Activated CD4-positive, CD25-positive, alpha-beta regulatory T cell treated with anti-CD3 and anti-CD28 coated beads, Interleukin-2, amount 50 U/mL, for 72 hours (primary cell): Measurements from ENCODE around the gene ACTL7B.
"Not testable (repeated sequence)": the region's sequence is repeated elsewhere in the genome, so short reads cannot be mapped to it uniquely, and the experiment has no call there.

ENCODE experiments used
- DNase-seq: peaks from one replicate; pipeline ENCODE4 v3.0.0; 2021

ACTL7B gene

DNA sequence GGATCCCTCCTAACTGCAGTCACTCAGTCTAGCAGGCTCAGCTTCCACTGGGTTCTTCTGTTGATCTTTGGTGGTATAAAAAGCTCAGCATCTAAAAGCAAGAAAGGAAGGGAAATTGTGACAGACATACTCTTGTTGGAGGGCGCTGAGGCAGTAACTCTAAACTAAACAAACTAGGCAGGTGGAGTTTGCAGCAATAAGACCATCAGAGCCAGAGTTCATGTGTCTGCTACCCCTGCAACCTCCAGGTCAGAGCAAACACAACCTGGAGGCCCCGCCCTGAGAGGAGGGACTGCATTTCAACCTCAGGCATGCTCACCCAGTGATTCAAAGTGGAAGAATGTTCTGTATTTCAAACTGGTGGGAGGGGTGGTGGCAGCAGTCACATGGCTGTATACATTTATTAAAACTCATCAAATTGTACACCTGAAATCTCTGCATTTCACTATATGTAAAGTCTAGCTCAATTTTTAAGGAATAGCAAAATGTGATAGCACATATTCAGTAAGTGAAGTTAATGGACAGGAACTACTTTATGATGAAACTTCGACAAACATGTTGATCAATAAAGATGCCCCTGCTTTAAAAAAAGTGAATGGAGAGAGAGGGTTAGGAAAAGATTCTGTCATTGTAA, 13.4 kb upstream of the ACTL7B start:
- DNase-seq = no peak

DNA sequence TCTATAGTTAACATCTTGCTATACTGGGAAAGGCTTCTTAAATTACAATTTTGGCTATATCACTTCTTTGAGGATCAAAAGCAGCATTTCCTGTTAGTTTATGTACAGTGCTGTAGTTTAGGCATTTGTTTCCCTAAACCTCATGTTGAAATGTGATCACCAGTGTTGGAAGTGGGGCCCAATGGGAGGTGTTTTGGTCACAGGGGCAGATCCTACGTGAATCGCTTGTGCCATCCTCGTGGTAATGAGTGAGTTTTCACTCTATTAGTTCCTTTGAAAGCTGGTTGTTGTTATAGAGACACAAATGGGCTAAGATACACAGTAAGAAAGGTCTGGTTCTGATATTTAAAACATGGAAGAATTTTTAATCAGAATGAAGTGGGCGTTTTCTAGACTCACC, 12.0 kb upstream of the ACTL7B start:
- DNase-seq = no peak

DNA sequence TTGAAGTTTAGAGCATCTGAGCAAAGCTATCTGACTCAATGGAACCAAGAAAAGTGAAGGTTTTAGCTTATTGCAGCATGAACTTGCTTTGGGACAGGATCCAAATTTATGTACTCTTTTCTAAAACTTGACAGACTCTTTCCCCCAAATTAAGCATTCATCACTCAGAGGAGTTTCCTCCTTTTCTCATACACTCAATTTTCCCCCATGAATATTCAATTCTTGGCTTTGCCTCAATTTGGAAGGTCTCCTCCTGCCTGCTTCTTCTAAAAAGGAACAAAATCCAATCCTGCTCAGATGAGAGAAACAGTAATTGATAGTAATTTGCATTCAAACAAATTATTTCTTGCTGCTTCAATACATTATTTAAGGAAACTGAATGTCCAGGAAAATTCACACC, 11.3 kb upstream of the ACTL7B start:
- no peak for DNase-seq

DNA sequence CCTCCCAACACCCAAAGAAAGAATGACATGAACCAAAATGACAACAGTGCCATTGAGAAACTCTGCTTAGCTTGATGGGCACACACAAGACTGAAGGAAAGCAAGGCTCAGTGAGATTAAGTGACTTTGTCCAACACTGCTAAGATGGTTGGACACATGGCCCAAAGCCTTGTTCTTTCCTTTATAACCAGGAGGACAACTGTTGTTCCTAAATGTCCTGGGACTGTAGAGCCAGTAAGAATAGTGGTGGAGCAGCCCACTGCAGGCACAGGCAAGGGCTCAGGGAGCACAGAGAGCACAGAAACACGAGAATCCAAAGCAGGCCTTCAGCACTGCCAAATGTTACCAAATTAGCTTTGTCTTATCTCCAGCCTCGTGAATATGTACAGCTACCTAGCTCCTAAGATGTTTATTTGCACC, 10.2 kb upstream of the ACTL7B start:
- no peak for DNase-seq

DNA sequence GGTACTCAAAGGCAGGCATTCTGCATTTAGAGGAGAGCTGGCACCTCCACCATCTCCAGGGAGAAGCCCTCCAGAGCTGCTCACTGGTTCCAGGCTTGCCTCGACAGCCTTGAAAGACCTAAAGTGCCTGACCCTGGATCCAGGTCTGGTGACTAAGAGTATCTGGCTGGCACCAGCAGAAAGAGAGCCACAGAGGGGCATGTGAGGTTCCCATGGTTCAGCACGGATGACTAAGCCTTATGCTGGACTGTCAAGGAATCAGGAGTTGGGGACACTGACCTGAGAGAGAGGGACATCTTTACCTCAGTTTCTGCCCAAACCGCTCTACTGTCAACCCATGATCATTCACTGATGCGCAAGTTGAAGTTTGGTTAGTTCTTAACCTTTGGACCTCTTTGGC, 9.3 kb upstream of the ACTL7B start:
- no peak for DNase-seq

DNA sequence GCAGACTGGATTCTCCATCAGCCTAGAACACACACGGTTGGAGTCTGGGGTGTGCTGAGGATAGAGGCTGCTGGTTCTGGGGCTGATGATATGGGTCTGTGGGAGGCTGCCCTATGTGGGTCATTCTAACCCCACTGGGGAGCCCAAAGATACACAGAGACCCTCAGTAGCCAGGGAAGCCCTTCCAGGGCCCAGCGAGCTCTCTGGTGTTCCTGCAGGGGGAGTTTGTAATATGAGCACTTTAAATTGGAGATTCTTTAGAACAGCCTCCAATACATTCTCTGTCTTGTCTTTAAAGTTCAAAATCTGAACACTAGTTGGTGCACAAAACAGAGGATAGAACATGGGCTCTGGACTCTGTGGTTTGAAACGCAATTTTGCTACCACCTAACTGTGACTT, 8.7 kb upstream of the ACTL7B start:
- DNase-seq = no peak

DNA sequence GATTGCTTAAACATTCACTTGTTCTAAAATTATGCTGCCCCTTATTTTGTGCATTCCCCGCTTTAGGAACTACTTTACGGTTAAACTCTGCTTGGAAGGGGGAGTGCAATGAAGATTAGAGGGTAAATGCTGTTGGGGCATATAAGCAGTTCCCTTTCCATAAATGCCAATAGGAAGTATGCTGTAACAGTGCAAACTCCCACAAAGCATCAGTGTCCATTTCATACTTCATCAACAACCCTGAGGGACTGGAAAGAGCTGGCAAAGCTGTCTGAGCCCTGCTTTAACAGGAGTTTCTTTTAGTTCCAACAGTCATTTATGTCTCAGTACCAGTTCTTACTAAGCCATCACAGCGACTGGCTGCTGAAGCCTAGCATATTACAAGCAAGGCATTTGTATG, 8.1 kb upstream of the ACTL7B start:
- no peak for DNase-seq

DNA sequence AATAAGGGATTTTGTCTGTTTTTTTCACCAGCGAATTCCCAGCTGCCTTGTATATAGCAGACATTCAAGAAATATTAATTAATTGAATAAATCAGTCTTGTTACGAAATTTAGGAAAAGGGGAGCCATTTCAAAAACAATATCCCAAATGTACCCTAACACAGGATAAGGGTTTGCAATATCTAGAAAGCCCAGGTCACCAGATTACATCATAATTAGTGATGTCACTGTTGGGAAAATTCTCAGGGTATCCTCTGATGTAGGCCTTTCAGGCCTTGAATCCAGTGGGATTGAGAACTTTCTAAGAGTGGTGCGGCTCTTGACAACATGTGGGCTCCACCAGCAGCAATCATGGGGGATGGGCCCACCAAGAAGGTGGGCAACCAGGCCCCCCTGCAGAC, 6.2 kb upstream of the ACTL7B start, which contains the start of gene ACTL7A:
Gene ACTL7A (plus strand): TSS at position 270 of the 400 bp plus-strand sequence. CDS start 57 bp downstream, at position 327.
- no peak for DNase-seq

DNA sequence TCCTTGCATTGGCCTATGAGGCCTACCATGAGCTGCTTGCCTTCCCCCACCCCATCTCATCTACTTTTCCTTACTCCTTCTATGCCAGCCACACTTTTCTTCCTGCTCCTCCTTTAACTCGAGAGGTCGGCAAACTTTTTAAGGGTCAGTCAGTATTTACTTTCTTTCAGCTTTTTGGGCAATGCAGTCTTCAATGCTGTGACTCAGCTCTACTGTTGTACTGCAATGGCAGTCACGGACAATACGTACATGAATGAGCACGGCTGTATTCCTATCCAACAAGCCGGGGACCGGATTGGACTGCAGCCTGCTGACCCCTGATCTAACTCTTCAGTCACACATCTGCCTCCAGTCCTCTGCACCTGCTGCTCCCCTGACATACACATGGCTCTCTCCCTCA, 5.7 kb upstream of the ACTL7B start:
- no peak for DNase-seq

DNA sequence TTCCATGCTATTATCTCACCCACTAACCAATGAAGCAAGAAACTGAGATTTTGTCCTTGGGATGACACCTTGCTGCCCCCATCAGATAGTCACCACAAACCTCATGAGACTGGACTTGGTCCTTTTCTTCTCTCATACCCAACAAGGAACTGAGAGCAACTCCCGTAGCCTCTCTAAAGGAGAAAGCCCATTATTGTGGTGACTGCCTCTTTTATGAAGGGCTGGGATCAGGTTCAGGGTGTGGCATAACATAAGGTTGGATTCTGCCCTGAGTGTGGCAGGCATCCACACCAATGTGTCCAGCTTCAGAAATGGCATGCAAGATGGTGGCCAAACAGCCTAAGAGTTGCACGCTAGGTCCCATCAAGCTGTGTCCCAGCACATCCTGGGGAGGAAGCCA, 5.0 kb upstream of the ACTL7B start:
- no peak for DNase-seq

DNA sequence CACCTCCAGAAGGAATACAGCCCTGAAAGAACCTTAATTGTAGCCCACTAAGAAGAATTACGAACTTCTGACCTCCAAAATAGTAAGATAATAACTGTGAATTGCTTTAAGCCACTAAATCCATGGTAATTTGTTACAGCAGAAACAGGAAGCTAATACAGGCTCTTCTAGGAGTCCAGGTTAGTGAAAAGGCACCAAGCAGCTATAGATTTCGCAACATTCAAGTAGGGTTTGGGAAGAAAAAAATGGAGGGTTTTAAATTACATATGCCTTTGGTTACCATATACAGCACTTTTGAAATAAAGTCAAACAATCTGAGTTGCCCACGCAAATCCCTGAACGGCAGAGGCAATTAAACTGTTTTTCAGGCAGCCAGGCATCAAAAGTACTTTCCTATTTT, 4.6 kb upstream of the ACTL7B start:
- DNase-seq = no peak

DNA sequence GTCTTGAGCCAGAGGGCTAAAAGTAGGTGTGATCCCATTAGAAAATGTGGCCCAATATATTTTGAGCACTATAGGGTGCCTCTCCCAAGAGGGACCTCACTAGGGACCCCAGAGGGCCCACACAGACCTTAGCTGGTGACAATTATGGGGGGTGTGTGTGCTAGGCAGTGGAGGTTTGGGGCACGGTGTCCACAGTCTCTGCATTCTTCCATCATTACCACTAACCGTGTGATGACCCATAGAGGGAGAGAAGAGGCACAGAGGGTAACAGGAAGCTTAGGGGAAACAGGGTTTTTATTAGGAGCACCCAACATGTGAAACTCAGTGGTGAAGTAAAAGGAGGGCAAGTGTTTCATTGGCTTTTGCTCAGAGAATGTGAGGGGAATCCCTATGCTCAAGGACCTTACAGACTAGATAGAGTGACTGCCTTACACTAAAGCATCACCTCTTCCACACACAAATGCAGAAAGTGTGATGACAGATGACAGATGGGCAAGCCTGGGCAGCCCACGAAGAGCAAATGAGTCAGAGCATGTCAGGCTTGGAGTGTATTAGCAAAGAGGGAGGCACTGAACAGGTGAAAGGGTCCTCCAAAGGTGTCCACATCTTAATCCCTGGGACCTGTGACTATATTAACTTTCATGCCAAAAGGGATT, 3.8 kb upstream of the ACTL7B start:
- DNase-seq = no peak

DNA sequence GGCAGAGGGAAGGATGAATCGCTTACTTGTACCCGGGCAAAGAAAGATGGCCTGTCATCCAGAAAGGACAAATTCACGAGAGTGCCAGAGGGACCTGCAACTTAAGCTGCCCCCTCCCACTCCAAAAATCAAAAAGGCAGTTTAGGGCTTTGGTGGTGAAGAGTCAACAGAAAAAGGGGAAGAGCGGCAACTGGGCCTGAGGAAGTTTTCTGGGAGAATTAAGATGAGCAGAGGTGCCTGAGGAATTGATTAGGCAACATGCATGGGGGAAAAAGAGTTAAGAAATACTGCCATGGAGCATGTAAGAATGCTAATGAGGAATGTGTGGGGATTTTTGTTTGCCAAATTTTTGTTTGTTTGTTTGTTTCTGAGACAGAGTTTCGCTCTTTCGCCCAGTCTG, 1.8 kb upstream of the ACTL7B start:
- DNase-seq = no peak

DNA sequence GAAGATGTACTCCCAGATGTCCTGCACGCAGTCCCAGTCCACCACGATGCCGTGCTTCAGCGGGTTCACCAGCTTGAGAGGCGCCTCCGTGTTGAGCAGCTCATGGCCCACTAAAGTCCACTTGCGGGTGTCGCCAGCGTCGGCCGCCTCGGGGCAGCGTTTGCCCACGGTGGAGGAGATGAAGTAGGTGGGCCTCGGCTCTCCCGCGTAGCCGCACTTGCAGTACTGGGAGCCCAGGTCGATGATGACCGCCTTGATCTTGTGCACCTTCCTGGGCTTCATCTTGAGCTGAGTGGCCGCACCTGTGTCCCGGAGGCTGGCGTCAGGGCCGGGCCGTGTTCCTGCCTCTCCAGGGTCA, 278 bp downstream of the ACTL7B start:
- DNase-seq = no peak

DNA sequence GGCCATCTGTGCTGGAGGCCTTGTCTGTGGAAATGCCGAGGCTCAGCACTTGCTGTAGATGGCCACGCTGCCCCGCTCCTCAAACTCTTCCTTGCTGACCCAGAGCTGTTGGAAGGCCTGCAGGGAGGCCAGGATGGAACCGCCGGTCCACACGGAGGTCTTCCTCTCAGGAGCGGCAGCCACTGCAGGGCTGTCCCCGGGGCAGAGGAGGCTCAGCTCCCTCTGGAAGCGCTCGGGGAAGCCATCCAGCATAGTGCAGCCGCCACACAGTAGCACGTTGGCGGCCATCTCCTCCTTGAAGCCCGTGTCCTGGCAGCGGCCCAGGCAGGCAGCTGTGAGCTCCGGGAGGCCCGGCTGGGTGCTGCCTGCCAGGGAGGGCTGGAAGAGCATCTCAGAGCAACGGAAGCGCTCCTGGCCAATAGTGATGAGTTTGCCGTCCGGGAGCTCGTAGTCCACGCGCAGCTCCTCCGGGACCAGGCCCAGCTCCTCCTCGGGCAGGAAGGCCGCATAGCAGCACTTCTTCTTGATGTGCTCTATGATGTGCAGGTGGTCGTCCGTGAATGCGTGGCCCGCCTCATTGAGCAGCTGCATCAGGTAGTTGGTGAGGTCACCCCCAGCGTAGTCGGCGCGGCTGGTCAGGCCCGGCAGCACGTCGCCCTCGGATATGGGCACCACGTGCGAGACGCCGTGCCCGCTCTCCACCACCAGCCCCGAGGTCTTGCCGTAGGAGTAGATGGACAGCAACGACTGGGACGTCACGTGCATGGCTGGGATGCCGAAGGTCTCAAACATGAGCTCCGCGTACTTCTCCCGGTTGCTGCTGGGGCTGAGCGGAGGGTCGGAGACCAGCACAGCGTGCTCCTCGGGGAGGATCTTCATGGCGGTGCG, 901 bp downstream of the ACTL7B start:
- no peak for DNase-seq

DNA sequence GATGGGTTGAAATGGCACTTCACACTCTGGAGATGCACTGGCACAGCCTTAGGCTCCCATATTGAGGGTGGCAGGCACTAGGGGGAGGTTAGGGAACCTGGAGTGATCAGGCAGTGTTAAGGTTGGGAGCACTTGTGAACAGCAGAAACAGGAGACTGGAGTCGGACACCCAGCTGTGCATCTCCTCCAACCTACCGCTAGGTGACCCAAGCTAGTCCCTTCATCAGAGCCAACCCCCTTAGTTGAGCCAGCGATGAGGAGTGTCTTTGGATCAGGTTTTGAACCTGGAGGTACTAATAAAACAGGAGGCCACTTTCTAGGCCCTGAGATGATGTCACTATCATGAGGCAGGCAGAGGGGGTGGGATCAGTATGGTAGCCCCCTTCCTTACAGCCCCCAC, 1.7 kb downstream of the ACTL7B start:
- DNase-seq = no peak

DNA sequence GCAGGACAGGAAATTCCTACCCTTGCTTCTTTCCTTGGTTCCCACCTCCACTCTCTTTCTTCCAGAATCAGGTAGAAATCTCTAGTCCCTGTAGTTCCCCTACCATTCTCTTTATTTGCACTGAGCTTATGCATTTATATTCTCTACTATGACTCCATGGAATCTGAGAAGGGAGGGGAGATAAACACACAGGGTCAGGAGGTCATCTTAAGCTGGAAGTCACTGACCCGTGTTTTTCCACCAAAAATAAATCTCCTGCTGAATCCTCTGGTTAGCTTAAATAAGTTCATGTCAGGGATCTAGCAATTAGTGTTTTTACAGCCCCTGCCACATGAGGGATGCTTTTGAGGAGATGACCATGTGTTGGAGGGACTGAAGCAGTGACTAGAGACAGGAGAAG, 3.7 kb downstream of the ACTL7B start:
- no peak for DNase-seq

DNA sequence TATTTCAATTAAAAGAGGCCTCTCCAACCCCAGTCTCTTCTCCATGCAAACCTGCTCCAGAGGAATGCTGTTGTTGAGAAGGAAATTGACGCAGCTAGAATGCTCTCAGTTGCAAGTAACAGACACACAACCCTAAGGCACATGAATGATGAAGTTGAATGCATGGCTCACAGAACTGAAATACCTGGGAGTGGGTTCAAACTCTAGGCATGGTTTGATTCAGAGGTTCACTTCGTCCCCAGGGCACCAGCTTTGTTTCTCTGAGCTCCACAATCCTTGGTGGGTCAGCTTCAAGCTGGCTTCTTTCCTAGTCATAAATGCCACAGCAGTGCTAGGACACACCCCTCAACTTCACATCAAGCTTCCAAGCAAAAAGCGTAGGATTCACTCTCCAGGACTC, 4.6 kb downstream of the ACTL7B start:
- no peak for DNase-seq

DNA sequence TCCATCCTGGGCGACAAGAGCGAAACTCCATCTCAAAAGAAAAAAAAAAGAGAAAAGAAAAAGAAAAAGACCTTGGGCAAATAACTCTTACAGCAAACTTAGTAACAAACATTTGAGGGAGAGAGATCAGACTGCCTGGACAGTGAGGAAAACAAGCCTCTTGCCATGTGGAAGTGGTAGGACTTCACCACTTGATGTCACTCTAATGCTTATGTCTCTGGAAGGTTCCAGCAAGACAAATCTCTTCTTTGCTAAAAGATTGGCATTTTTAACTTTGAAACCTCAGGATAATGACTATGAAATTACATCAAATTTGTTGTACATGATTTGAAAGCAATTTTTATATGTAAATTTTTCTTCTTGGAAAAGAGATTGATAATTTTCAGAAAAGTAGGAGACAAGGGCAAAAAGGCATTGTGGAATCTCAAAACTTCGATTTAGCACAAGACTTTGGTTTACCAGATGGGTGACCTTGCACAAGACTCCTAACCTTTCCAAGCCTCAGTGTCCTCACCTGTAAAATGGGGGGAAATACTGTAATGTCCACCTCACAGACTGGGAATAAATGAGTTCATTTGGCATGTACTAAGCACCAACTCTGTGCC, 5.4 kb downstream of the ACTL7B start:
- no peak for DNase-seq

DNA sequence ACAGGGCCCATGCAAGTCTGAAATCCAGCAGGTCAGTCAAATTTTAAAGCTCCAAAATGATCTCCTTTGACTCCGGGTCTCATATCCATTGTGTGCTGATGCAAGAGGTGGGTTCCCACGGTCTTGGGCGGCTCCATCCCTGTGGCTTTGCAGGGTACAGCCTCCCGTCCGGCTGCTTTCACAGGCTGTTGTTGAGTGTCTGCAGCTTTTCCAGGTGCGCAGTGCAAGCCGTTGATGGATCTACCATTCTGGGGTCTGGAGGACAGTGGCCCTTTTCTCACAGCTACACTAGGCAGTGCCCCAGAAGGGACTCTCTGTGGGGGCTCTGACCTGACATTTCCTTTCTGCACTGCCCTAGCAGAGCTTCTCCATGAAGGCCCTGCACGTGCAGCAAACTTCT, 7.5 kb downstream of the ACTL7B start:
- DNase-seq = not testable (repeated sequence)

DNA sequence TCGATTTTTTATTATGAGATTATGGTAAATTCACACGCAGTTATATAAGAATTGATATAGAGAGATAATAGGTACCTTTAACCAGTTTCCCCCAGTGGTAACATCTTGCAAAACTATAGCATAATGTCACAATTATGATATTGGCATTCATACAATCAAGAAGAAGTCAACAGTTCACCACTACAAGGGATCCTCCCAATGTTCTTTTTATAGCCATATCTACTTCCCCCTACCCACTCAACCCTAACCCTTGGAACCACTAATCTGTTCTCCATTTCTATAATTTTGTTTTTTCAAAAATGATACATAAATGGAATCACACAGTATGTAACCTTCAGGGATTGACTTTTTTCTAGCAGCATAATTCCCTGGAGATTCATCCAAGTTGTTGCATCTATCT, 9.8 kb downstream of the ACTL7B start:
- no peak for DNase-seq

DNA sequence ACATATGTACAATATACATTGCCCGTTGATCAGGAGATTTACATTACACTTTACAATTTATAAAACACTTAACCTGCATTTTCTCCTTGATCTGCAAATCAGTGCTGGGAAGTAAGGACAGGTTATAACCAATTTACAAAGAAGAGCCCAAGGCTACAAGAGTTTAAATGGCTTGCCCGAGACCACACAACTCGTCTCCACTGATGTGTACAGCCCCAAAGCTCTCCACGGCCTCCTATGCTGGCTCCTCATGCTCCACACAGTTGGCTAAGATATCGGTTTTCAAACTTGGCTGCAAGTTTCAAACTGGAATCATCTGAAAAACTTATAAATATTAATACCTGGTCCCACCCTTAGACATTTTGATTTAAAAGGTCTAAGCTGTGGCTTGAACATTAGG, 10.3 kb downstream of the ACTL7B start:
- DNase-seq = no peak

DNA sequence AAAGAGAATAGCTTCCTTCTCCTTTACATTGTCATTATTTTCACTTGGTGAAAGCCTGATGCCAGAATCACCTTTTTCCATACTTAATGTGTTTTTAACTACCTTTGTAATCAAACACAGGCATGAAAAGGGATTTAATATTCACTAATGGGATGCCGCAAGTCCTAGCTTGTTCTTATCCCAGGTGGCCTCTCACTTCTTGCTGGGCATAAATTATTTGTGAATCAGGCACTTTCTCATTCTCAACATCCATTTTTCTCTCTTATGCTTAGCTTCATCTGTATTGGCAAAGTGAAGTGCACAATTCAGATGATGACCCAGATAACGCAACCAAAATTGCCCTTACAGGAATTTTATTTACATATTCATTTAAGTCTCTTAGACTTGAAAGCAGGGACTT, 10.9 kb downstream of the ACTL7B start:
- no peak for DNase-seq

DNA sequence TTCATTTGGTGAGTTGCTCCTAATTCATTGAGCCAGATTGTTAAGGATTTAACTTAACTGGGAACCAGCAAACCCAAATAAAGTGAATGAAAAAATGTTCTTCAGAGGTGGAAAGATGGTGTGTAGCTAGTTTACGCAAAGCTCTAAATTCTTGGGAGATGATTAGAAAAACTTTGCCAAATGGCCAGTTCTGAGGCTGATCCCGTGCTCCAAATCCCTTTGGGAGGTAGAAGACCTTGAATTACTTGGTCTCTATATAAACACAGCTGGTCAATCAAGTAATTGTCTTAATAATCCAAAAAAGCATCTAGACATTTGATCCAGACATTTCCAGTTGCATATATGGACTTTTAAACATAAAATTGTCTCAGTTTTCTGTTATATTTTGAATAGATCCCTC, 11.4 kb downstream of the ACTL7B start:
- DNase-seq = no peak
